ENCODE measurements around the gene THAP8. TPM values are rescaled to one million over a fixed set of nuclear protein-coding genes. Genes with fewer than 3 reads are reported as not detected.
A peak's percentile ranks its signal among the peaks of the same experiment; 100 is the strongest.

Gene THAP8
- polyA plus RNA-seq, 2 of the 4 experiments (the other 2 are of a cell fraction): 3.1 to 7.5 TPM

GRCh38 chr19:36081385-36081784 is 27.3 kb upstream of the THAP8 start:
- Histone ChIP-seq H3K4me1 (0 out of 3 replicates have a peak, but pooled peaks cover 5% of the 10 kb centered on the region), H3K9me3 (no peaks in the 10 kb centered on the region), H3K4me2 (no peak overlapping the region), H3K27ac (no peak overlapping the region), H3K4me3 (no peak overlapping the region)
- no peak for ATAC-seq
- FAIRE-seq: peak; percentile 95
- no peak for TF ChIP-seq ZC3H11A (IDR thresholded peaks at IDR 0.05)
- TF ChIP-seq, protein P1, sequence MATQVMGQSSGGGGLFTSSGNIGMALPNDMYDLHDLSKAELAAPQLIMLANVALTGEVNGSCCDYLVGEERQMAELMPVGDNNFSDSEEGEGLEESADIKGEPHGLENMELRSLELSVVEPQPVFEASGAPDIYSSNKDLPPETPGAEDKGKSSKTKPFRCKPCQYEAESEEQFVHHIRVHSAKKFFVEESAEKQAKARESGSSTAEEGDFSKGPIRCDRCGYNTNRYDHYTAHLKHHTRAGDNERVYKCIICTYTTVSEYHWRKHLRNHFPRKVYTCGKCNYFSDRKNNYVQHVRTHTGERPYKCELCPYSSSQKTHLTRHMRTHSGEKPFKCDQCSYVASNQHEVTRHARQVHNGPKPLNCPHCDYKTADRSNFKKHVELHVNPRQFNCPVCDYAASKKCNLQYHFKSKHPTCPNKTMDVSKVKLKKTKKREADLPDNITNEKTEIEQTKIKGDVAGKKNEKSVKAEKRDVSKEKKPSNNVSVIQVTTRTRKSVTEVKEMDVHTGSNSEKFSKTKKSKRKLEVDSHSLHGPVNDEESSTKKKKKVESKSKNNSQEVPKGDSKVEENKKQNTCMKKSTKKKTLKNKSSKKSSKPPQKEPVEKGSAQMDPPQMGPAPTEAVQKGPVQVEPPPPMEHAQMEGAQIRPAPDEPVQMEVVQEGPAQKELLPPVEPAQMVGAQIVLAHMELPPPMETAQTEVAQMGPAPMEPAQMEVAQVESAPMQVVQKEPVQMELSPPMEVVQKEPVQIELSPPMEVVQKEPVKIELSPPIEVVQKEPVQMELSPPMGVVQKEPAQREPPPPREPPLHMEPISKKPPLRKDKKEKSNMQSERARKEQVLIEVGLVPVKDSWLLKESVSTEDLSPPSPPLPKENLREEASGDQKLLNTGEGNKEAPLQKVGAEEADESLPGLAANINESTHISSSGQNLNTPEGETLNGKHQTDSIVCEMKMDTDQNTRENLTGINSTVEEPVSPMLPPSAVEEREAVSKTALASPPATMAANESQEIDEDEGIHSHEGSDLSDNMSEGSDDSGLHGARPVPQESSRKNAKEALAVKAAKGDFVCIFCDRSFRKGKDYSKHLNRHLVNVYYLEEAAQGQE (IDR thresholded peaks at IDR 0.05): no peak
- no peak for TF ChIP-seq KDM1A (IDR thresholded peaks at IDR 0.05; ENCODE audit: low read depth)
- ChIA-PET POLR2A (no interaction called here), CTCF (interaction anchor here (1.1 to 2.3 kb wide), 5 partner anchors 11 to 482 kb away, joined by 3 to 8 read pairs (median 5); no protein-coding TSS in a partner anchor)
- DNase-seq (ENCODE audit: low read depth in 1 of 2, low spot score in 1 of 2): no peak
- WGBS (ENCODE audit: missing lambda C conversion rate): 96% methylated on average over 3 of the region's 3 CpGs

DNA sequence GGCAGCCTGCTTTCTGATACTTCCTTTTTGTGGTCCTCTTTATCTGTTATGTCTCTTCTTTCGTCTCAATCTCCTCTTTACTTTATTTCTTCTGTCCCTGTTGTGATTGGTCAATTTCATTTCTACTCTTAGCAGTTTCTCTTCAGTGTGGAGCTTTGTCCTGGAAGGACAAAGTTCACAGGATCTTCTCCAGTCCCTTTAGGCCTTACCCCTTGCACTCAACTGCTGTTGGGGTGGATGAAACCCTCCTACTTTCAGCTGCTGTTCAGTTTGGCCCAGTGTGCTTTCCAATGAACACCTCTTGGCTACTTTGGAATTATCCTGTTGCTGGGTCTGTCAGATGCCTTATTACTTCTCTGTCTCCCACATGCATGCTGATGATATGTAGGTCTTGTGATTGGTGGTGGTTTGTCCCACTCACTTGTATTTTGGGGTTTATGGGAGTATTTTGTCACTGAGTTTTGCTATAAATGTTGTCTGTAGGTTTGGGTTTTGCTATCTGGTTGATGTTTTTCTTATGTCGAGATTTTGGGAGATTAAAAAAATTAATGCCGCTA is 25.4 kb upstream of the THAP8 start:
- no peaks in the 10 kb centered on the region for H3K9me3 ChIP-seq
- FAIRE-seq (peak; percentile 96), DNase-seq (ENCODE audit: low read depth in 1 of 2, low spot score in 1 of 2) (no peak), ATAC-seq (no peak)
- ChIA-PET POLR2A (no interaction called here), CTCF (no interaction called here)
- H3K4me2 ChIP-seq: no peak overlapping the region
- H3K4me3 ChIP-seq: no peak overlapping the region
- TF ChIP-seq HDAC2 (IDR thresholded peaks at IDR 0.05): no peak
- no peak for TF ChIP-seq FOSL2 (IDR thresholded peaks at IDR 0.05)
- no peak for TF ChIP-seq FOSL2 (CRISPR knock-in tag; IDR thresholded peaks at IDR 0.05)
- TF ChIP-seq SMC3 (IDR thresholded peaks at IDR 0.05): no peak
- no peak for TF ChIP-seq HES2 (IDR thresholded peaks at IDR 0.05)
- no peak for TF ChIP-seq RAD21 (conservative IDR thresholded peaks at IDR 0.05 in 1 of 2, IDR thresholded peaks at IDR 0.05 in 1 of 2)
- no peak for TF ChIP-seq HOXA7 (CRISPR knock-in tag; IDR thresholded peaks at IDR 0.05)
- no peak for TF ChIP-seq BHLHE40 (IDR thresholded peaks at IDR 0.05; ENCODE audit: low read depth, low read length)
- TF ChIP-seq MAZ (IDR thresholded peaks at IDR 0.05; ENCODE audit: borderline replicate concordance, low read depth, low read length): no peak
- no peak for TF ChIP-seq CHD4 (IDR thresholded peaks at IDR 0.05; ENCODE audit: borderline replicate concordance)
- TF ChIP-seq KDM5A (IDR thresholded peaks at IDR 0.05): no peak
- TF ChIP-seq, protein P2, sequence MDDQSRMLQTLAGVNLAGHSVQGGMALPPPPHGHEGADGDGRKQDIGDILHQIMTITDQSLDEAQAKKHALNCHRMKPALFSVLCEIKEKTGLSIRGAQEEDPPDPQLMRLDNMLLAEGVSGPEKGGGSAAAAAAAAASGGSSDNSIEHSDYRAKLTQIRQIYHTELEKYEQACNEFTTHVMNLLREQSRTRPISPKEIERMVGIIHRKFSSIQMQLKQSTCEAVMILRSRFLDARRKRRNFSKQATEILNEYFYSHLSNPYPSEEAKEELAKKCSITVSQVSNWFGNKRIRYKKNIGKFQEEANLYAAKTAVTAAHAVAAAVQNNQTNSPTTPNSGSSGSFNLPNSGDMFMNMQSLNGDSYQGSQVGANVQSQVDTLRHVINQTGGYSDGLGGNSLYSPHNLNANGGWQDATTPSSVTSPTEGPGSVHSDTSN (IDR thresholded peaks at IDR 0.05): no peak
- no peak for TF ChIP-seq NFE2L2 (conservative IDR thresholded peaks at IDR 0.05; ENCODE audit: low read length)
- no peak for TF ChIP-seq RNF2 (IDR thresholded peaks at IDR 0.05; ENCODE audit: borderline replicate concordance, low read depth)
- no peak for TF ChIP-seq KDM1A (IDR thresholded peaks at IDR 0.05; ENCODE audit: low read depth)
- no peak for TF ChIP-seq MAFK (IDR thresholded peaks at IDR 0.05; ENCODE audit: partially characterized antibody)
- no peak for TF ChIP-seq MAX (IDR thresholded peaks at IDR 0.05)
- TF ChIP-seq, protein P3, sequence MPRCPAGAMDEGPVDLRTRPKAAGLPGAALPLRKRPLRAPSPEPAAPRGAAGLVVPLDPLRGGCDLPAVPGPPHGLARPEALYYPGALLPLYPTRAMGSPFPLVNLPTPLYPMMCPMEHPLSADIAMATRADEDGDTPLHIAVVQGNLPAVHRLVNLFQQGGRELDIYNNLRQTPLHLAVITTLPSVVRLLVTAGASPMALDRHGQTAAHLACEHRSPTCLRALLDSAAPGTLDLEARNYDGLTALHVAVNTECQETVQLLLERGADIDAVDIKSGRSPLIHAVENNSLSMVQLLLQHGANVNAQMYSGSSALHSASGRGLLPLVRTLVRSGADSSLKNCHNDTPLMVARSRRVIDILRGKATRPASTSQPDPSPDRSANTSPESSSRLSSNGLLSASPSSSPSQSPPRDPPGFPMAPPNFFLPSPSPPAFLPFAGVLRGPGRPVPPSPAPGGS (IDR thresholded peaks at IDR 0.05): no peak
- no peak for TF ChIP-seq SREBF2 (IDR thresholded peaks at IDR 0.05)
- 0 out of 3 replicates have a peak, but pooled peaks cover 5% of the 10 kb centered on the region for H3K4me1 ChIP-seq
- H3K27ac ChIP-seq: no peak overlapping the region
- 96% methylated on average over 3 of the region's 3 CpGs for WGBS (ENCODE audit: missing lambda C conversion rate)

Data from A549 (cell line).